SK-N-SH treated with all-trans-retinoic acid at 6 μM for 48 hours (cell line): ENCODE measurements around the gene DNAI7.

Source experiments
- ATAC-seq: fragments of 200-7000 bp; cut with Tn5 transposase; 3 replicates; pipeline ENCODE4 v1.9.1; 2020; ENCODE audit warnings: mild to moderate bottlenecking, moderate library complexity
- ARNTL ChIP-seq: fragments of 450-650 bp; formaldehyde crosslinking; IDR thresholded peaks from 2 replicates; pipeline ENCODE4 v1.5.0; 2020; ENCODE audit warnings: low read depth, mild to moderate bottlenecking, moderate library complexity, borderline replicate concordance
- BACH2 ChIP-seq: fragments of 250-450 bp; sonication (Bioruptor Pico); IDR thresholded peaks from 2 replicates; pipeline ENCODE4 v1.9.0; 2021; ENCODE audit warnings: mild to moderate bottlenecking, borderline replicate concordance
- CREB5 ChIP-seq: fragments of 250-450 bp; sonication (Bioruptor Pico); IDR thresholded peaks from 2 replicates; pipeline ENCODE4 v1.5.1; 2020; ENCODE audit warnings: low read depth, mild to moderate bottlenecking, moderate library complexity
- CSDC2 ChIP-seq: fragments of 250-450 bp; sonication (Bioruptor Pico); IDR thresholded peaks from 2 replicates; pipeline ENCODE4 v1.5.0; 2020; ENCODE audit warnings: mild to moderate bottlenecking, moderate library complexity
- CSRNP3 ChIP-seq: fragments of 250-450 bp; sonication (Bioruptor Pico); IDR thresholded peaks from 2 replicates; pipeline ENCODE4 v1.5.1; 2021; ENCODE audit warnings: mild to moderate bottlenecking, moderate library complexity
- ESRRG ChIP-seq: fragments of 250-450 bp; sonication (Bioruptor Pico); IDR thresholded peaks from 2 replicates; pipeline ENCODE4 v1.6.1; 2021; ENCODE audit warnings: mild to moderate bottlenecking
- GLIS3 ChIP-seq: fragments of 250-450 bp; sonication (Bioruptor Pico); IDR thresholded peaks from 2 replicates; pipeline ENCODE4 v1.5.0; 2020; ENCODE audit warnings: mild to moderate bottlenecking, moderate library complexity
- ISL1 ChIP-seq: fragments of 250-450 bp; sonication (Bioruptor Pico); IDR thresholded peaks from 2 replicates; pipeline ENCODE4 v2.1.2; 2022; ENCODE audit warnings: mild to moderate bottlenecking, moderate library complexity
- OSR1 ChIP-seq: fragments of 250-450 bp; sonication (Bioruptor Pico); IDR thresholded peaks from 2 replicates; pipeline ENCODE4 v1.8.0; 2022; ENCODE audit warnings: moderate library complexity, mild to moderate bottlenecking, inconsistent platforms
- PATZ1 ChIP-seq: fragments of 250-450 bp; sonication (Bioruptor Pico); IDR thresholded peaks from 2 replicates; pipeline ENCODE4 v1.8.0; 2020; ENCODE audit warnings: mild to moderate bottlenecking, moderate library complexity, borderline replicate concordance
- POU6F1 ChIP-seq: fragments of 250-450 bp; sonication (Bioruptor Pico); IDR thresholded peaks from 2 replicates; pipeline ENCODE4 v1.8.0; 2021; ENCODE audit warnings: low read depth, mild to moderate bottlenecking, moderate library complexity, borderline replicate concordance
- PPARA ChIP-seq: fragments of 250-450 bp; sonication (Bioruptor Pico); IDR thresholded peaks from 2 replicates; pipeline ENCODE4 v1.5.0; 2020; ENCODE audit warnings: mild to moderate bottlenecking, borderline replicate concordance
- SNAI2 ChIP-seq: fragments of 250-450 bp; sonication (Bioruptor Pico); IDR thresholded peaks from 2 replicates; pipeline ENCODE4 v1.5.0; 2020; ENCODE audit warnings: mild to moderate bottlenecking, moderate library complexity
- TCF4 ChIP-seq: fragments of 250-450 bp; sonication (Bioruptor Pico); IDR thresholded peaks from 2 replicates; pipeline ENCODE4 v1.8.0; 2021; ENCODE audit warnings: mild to moderate bottlenecking, moderate library complexity, borderline replicate concordance
- TOX ChIP-seq: fragments of 250-450 bp; sonication (Bioruptor Pico); IDR thresholded peaks from 2 replicates; pipeline ENCODE4 v1.8.0; 2021; ENCODE audit warnings: mild to moderate bottlenecking, moderate library complexity, borderline replicate concordance
- TSHZ2 ChIP-seq: fragments of 250-450 bp; sonication (Bioruptor Pico); IDR thresholded peaks from 2 replicates; pipeline ENCODE4 v1.5.0; 2020; ENCODE audit warnings: mild to moderate bottlenecking, moderate library complexity
- ZC3H10 ChIP-seq: fragments of 250-450 bp; sonication (Bioruptor Pico); IDR thresholded peaks from 2 replicates; pipeline ENCODE4 v1.5.1; 2021; ENCODE audit warnings: mild to moderate bottlenecking, moderate library complexity
- ZFP3 ChIP-seq: fragments of 250-450 bp; sonication (Bioruptor Pico); IDR thresholded peaks from 2 replicates; pipeline ENCODE4 v1.5.0; 2020; ENCODE audit warnings: mild to moderate bottlenecking, moderate library complexity
- ZFP30 ChIP-seq: fragments of 450-650 bp; formaldehyde crosslinking; IDR thresholded peaks from 2 replicates; pipeline ENCODE4 v1.5.0; 2022; ENCODE audit warnings: mild to moderate bottlenecking, moderate library complexity
- ZNF565 ChIP-seq: fragments of 450-650 bp; formaldehyde crosslinking; conservative IDR thresholded peaks from 2 replicates; pipeline ENCODE4 v1.5.0; 2020; ENCODE audit warnings: low read depth, mild to moderate bottlenecking, moderate library complexity
- ZNF70 ChIP-seq: fragments of 450-650 bp; formaldehyde crosslinking; IDR thresholded peaks from 2 replicates; pipeline ENCODE4 v1.5.0; 2020; ENCODE audit warnings: mild to moderate bottlenecking, moderate library complexity
- ZNF8 ChIP-seq: fragments of 450-650 bp; formaldehyde crosslinking; IDR thresholded peaks from 2 replicates; pipeline ENCODE4 v1.5.0; 2020; ENCODE audit warnings: mild to moderate bottlenecking, moderate library complexity

Gene DNAI7

GRCh38 chr12:25072906-25073650 is 121.9 kb downstream of the DNAI7 start:
- TF ChIP-seq CREB5 (CRISPR knock-in tag) = no peak
- TF ChIP-seq ZNF565 (CRISPR knock-in tag) = no peak
- TF ChIP-seq ZC3H10 = no peak
- no peak for TF ChIP-seq ZNF8
- no peak for TF ChIP-seq POU6F1 (CRISPR knock-in tag)
- no peak for TF ChIP-seq TOX
- no peak for TF ChIP-seq ZFP30 (CRISPR knock-in tag)
- TF ChIP-seq CSRNP3 (CRISPR knock-in tag) = no peak
- TF ChIP-seq TCF4 (CRISPR knock-in tag) = no peak
- no peak for TF ChIP-seq ISL1 (CRISPR knock-in tag)
- TF ChIP-seq OSR1 (CRISPR knock-in tag) = no peak
- no peak for TF ChIP-seq ARNTL (CRISPR knock-in tag)
- no peak for TF ChIP-seq PPARA (CRISPR knock-in tag)
- TF ChIP-seq GLIS3 (CRISPR knock-in tag) = no peak
- TF ChIP-seq SNAI2 (CRISPR knock-in tag) = no peak
- no peak for TF ChIP-seq ZFP3 (CRISPR knock-in tag)
- ATAC-seq = no peak

- ATAC-seq = no peak
- TF ChIP-seq ARNTL (CRISPR knock-in tag) (no peak), BACH2 (no peak), ZNF565 (CRISPR knock-in tag) (no peak), ZNF70 (CRISPR knock-in tag) (no peak), CSDC2 (CRISPR knock-in tag) (no peak), CSRNP3 (CRISPR knock-in tag) (no peak), ESRRG (no peak), POU6F1 (CRISPR knock-in tag) (no peak), PATZ1 (CRISPR knock-in tag) (no peak), ISL1 (CRISPR knock-in tag) (no peak), OSR1 (CRISPR knock-in tag) (no peak), SNAI2 (CRISPR knock-in tag) (no peak), GLIS3 (CRISPR knock-in tag) (no peak), TSHZ2 (CRISPR knock-in tag) (no peak)
- TF ChIP-seq, all 23 proteins: peak for 0
Measured at GRCh38 chr12:25071366-25071765, 123.6 kb downstream of the DNAI7 start.
